NCI-H524 (cell line): ENCODE data around the gene ZBTB7C.

ENCODE experiments used
- DNase-seq, 2 experiments: peaks; one replicate each; lab custom pipeline; 2025; lab: John Stamatoyannopoulos, UW

ZBTB7C gene

GRCh38 chr18:48139431-48140347 lies 269.5 kb downstream of the ZBTB7C start:
- DNase-seq = peak in 1 of 2 experiments; percentile 31

- DNase-seq = peak in 1 of 2 experiments; percentile 18
Observed at GRCh38 chr18:48138660-48139430, 270.3 kb downstream of the ZBTB7C start.

DNA sequence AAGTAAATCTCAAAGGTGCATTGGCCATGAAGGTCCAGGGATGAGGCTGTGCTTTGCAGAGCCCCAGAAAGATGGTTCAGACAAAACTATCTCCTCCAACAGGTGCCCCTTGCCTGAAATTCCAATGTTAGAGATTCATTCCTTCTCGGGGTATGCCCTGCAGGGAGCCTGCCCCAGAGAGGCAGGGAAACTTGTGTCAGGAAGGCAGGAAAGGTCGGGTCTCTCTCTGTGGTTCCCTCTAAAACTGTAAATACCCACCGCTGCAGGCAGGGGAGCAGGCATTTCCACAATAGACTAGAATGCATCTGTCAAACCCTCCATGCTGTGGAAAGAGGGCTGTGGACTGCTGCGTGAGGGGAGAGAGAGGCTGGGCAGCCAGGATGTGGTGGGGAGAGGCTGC lies 271.0 kb downstream of the ZBTB7C start:
- DNase-seq = peak in 1 of 2 experiments; percentile 18

DNA sequence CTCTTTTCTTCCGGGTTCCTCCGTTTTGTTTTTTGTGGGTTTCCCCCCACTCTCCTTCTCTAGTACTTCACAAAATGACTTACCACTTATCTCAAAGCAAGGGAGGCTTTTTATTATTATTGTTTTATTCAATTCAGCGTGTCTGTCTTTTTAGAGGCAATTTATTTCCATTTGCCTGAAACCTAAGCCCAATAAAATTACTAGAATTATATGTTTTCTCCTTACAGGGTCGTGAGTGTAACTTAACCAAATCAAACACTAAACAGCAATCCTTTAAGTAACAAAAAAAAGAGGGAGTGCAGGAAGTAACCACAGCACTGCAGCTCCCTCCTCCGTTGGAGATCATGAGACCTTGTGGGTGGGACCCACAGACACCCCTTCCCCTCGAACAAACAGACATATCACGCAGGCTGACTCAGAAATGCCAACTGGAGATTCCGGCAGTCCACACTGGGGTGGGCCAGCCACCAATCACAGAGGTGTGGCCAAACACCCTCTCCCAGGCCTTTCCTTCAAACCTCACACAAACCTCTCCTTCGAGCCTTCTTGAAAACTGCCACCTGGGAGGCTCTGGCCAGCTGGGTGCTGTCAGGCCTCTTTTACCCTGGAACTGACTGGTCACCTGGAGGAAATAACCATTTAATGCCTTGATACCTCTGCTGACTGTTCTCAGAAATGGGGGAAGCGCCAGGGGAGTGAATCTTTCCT lies 271.7 kb downstream of the ZBTB7C start:
- DNase-seq = no peak

DNA sequence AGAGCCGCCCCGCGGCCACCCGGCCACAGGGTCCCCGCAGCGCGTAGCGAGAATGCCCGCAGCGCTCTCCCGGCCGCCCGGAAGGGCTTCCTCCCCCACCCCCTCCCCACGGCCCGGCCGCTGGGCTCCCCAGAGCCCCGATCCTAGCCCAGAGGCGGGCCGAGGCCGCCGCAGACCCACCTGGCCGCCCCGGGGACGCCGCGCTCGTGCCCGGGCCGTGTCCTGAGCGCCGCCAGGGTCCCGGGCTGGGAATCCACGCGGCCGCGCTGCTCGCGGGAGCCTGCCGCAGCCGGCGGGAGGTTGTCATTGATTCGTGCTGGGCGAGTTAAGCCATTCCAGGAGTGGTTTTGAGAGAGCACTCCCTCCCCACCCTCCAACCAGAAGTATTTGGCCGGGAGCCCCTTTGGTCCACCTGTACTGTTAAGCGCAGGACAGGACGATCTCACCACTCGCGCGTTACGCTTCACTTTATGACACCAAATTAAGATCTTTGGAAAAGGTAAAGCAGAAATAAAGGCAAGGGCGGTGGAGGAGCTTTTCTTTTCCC lies 272.3 kb downstream of the ZBTB7C start:
- DNase-seq = no peak

GRCh38 chr18:48136051-48136826 lies 272.9 kb downstream of the ZBTB7C start:
- DNase-seq = peak in 1 of 2 experiments; percentile 29

- no peak for DNase-seq
Observed at GRCh38 chr18:48135436-48135966, 273.7 kb downstream of the ZBTB7C start.

GRCh38 chr18:48134609-48135008 lies 274.6 kb downstream of the ZBTB7C start:
- no peak for DNase-seq

DNA sequence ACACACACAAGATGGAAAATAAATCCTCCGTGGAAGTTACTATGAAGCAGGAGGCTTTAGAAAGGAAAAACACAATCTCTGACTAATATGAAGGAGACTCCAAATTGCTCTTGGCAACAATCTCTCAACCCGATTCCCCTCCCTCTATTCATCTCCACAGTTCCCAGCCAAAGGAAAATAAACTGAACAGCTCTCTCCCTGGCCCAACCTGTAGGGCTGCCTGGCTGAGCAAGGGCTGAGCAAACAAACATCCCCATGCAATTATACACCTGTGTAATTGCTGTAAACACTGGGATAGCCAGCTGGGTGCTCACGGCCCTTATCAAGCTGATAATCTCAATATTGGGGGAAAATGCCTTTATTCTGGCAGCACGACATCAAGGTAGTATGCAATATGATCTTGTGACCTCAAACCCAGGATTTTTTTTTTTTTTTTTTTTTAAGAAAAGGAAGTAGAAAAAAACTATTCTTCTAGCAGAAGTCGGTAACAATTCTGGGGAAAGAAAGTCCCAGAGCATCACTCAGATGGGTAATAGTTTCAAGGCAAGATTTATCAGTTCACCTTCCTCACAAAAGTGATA lies 275.4 kb downstream of the ZBTB7C start:
- no peak for DNase-seq

GRCh38 chr18:48132797-48133655 lies 276.2 kb downstream of the ZBTB7C start:
- DNase-seq = no peak

GRCh38 chr18:48131042-48131441 lies 278.1 kb downstream of the ZBTB7C start:
- DNase-seq = no peak

DNA sequence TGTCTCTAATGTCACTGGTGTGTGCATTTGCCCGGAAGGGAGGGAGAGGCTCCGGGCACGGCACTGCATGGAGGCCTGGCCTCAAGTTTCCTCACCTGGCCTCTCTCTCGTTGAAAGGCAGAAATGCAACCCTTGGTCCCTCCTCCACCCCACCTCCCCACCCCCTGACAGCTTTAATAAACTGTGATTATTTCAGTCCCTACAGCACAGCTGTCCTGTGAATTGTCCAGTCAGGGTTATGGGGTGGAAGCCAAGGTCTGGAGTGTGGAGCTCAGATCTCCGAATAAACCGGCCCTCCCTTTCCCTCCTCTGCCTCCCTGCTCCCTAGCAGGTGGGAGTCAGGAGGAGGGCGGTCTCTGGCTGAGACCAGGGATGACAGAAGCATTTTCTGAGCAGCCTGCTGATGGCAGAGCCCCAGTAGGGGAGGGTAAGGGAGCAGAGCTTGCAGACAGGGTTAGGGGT lies 279.5 kb downstream of the ZBTB7C start:
- peak in 1 of 2 experiments; percentile 48 for DNase-seq

- DNase-seq = no peak
Observed at GRCh38 chr18:48127606-48128005, 281.6 kb downstream of the ZBTB7C start.

DNA sequence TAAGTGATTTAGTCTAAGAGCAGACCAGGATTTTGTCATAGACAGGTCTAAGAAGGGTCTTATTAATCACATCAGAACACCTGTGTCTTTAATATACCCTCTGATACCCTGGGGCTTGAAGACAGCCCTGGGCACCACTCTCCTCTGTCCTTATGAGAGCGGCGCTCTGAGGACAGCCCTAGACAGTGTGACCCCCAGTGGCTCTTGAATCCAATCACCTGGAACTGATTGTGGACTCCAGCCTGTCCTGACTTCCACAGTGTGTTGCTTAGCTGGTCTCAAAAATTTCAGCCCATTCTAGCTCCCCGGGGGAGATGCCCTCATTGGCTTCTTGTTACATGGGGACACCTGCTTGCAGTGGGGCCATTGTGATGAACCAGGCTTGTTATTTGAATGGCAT lies 282.9 kb downstream of the ZBTB7C start:
- DNase-seq = no peak

DNA sequence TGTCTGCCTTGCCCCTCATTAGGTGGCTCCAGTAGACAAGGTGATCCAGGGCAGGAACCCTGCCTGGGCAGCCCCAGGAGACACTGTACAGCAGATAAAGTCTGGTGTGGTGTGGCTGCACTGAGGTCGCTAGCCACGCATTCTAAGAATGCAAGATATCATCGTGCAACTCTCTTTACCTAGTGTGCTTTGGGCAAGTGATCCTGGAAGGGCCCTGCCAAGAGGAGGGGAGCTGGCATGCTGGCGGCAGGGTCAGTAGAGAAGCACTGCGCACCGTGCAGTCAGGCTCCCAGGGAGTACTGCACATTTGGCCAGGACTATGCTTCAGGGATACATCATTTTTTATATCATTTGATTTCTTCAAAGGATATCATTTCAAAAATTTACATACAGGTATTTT lies 283.5 kb downstream of the ZBTB7C start:
- DNase-seq = no peak

DNA sequence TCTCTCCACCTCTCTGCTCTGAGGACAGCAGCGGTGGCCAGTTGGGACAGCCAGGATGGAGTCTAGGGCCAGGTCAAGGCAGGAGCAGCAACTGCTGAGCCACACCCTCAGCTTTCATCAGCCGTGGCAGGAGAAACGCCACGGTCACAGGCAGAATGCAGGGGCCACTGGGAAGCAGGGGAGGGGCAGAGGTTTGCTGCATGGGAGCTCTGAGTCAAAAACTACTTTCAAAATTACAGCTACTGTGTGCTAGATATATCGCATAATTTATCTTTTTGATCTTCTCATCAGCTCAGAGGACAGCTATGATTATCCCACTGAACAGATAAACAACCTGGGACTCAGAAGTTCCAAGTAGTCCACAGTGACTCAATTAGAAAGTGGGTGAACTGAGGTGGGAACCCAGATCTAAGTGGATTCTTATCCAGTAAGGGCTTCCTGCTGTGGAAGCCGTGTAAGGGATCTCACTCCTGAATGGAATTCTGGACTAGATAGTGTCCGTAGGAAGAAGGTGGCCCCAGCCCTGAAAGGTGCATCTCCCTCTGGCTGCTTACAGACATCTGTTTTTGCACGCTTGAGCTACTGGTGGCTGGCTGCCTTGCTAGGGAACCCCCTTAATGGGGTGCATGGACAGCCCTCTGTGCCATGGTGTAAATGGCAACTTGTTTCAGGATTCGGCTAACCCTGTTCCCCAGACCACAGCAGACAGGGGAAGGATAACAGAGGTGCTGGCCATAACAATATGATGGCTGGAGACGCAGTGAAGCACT lies 284.1 kb downstream of the ZBTB7C start:
- DNase-seq = no peak

- no peak for DNase-seq
Observed at GRCh38 chr18:48123941-48124340, 285.2 kb downstream of the ZBTB7C start.

DNA sequence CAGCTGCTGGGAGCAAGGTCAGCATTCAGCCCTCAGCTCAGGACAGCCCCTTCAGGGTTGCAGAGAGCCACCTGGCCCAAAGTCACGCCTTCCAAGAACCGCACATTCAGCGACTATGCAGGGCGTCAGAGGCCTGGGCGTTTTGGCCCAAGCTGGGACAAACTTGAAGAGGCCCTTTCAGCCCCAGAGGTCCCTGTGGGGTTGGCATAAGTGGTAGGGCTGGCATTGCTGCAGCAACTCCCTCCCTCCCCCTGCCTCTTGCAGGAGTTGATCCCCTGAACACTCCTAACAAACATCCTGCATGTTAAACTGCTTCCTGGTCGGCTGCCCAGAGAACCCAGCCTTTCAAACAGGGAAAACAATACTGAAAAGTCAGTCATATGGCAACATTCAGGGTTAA lies 285.9 kb downstream of the ZBTB7C start:
- DNase-seq = peak; percentile 34 to 59

- DNase-seq = no peak
Observed at GRCh38 chr18:48122816-48123215, 286.4 kb downstream of the ZBTB7C start.
